Ammon's horn (tissue), 1 donor: ENCODE data around the gene NPY1R.

Source experiments
- DNase-seq: peaks from one replicate; pipeline ENCODE4 v3.0.0-alpha.2; 2016; ENCODE audit warnings: low spot score

NPY1R gene

GRCh38 chr4:163332526-163333406, at the start of gene NPY1R:
Gene NPY1R (minus strand): TSS chr4:163332596. CDS start chr4:163326554, 6,042 bp downstream.
- DNase-seq, result peak; percentile 87

GRCh38 chr4:163380703-163381102, 48.3 kb upstream of the NPY1R start:
- DNase-seq, result no peak

- DNase-seq, result no peak
Measured at GRCh38 chr4:163378661-163379060, 46.3 kb upstream of the NPY1R start.

- DNase-seq, result no peak
Measured at GRCh38 chr4:163372029-163372428, 39.6 kb upstream of the NPY1R start.

GRCh38 chr4:163367651-163368050, 35.3 kb upstream of the NPY1R start:
- DNase-seq, result no peak

- DNase-seq, result no peak
Measured at GRCh38 chr4:163356104-163356503, 23.7 kb upstream of the NPY1R start.

- no peak for DNase-seq
Measured at GRCh38 chr4:163353054-163353453, 20.7 kb upstream of the NPY1R start.

GRCh38 chr4:163350672-163351071, 18.3 kb upstream of the NPY1R start:
- no peak for DNase-seq

- peak; percentile 8 for DNase-seq
Measured at GRCh38 chr4:163344147-163345125, 12.0 kb upstream of the NPY1R start.

- DNase-seq, result peak; percentile 2
Measured at GRCh38 chr4:163343604-163344146, 11.3 kb upstream of the NPY1R start, which contains the start of gene NPY5R. Gene NPY5R (plus strand): TSS chr4:163343892. CDS start chr4:163350274, 6,382 bp downstream.

- DNase-seq, result no peak
Measured at GRCh38 chr4:163335384-163335783, 3.0 kb upstream of the NPY1R start.

GRCh38 chr4:163331629-163332376, 593 bp downstream of the NPY1R start:
- peak; percentile 39 for DNase-seq

- DNase-seq, result peak; percentile 38
Measured at GRCh38 chr4:163330916-163331628, 1.3 kb downstream of the NPY1R start.

- DNase-seq, result no peak
Measured at GRCh38 chr4:163317110-163317509, 15.3 kb downstream of the NPY1R start.

GRCh38 chr4:163309466-163309865, 22.9 kb downstream of the NPY1R start:
- no peak for DNase-seq

- DNase-seq, result no peak
Measured at GRCh38 chr4:163303069-163303468, 29.3 kb downstream of the NPY1R start.

- DNase-seq, result no peak
Measured at GRCh38 chr4:163300445-163300844, 32.0 kb downstream of the NPY1R start.

GRCh38 chr4:163295138-163295537, 37.3 kb downstream of the NPY1R start:
- DNase-seq, result no peak

GRCh38 chr4:163284304-163284703, 48.1 kb downstream of the NPY1R start:
- no peak for DNase-seq

GRCh38 chr4:163280703-163281519, 51.5 kb downstream of the NPY1R start:
- DNase-seq, result no peak
